DND-41 (cell line): ENCODE measurements around the gene SEC22C.

ENCODE experiments used
- EZH2 ChIP-seq: IDR thresholded peaks from 3 replicates; pipeline ENCODE4 v1.6.1; 2012; ENCODE audit warnings: borderline replicate concordance, low read depth, mild to moderate bottlenecking, moderate library complexity, low read length, inconsistent platforms; ENCODE audit not compliant: severe bottlenecking
- TF ChIP-seq, protein P1 (sequence below): IDR thresholded peaks from 2 replicates; pipeline ENCODE4 v1.5.1; 2012; ENCODE audit warnings: borderline replicate concordance, low read length, moderate library complexity, mild to moderate bottlenecking; ENCODE audit not compliant: poor library complexity, severe bottlenecking; ENCODE audit errors: extremely low read depth

DNA sequence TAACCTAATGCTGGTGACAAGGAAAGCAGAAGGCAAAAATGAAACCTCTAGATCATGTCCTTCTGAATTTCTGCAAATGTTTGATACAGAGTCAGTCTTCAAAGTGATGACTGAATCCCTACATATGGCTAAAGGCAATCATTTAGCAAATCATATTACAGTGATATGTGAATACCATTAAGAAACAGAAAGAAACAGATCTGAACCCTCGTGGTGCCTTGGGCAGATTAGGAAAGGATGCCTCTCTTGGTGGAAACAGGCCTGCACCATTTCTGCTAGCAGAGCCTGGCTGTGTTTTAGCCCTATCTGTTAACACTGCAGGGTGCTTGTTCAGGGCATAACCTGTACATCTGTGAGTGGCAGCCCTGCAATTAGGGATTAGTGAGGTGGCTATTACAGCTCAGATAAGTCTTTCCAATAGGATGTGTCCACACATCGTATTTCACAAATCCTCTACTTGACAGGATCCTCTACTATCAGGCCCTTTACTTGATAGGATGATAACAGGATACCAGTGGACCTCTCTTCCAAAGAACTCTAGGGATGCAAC is 12.1 kb downstream of the SEC22C start:
- TF ChIP-seq, protein P1, sequence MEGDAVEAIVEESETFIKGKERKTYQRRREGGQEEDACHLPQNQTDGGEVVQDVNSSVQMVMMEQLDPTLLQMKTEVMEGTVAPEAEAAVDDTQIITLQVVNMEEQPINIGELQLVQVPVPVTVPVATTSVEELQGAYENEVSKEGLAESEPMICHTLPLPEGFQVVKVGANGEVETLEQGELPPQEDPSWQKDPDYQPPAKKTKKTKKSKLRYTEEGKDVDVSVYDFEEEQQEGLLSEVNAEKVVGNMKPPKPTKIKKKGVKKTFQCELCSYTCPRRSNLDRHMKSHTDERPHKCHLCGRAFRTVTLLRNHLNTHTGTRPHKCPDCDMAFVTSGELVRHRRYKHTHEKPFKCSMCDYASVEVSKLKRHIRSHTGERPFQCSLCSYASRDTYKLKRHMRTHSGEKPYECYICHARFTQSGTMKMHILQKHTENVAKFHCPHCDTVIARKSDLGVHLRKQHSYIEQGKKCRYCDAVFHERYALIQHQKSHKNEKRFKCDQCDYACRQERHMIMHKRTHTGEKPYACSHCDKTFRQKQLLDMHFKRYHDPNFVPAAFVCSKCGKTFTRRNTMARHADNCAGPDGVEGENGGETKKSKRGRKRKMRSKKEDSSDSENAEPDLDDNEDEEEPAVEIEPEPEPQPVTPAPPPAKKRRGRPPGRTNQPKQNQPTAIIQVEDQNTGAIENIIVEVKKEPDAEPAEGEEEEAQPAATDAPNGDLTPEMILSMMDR: no peak
- no peak for TF ChIP-seq EZH2
